ENCODE data around the gene FBXL20. TPM values are rescaled to one million over a fixed set of nuclear protein-coding genes. Genes with fewer than 3 reads are reported as not detected.

FBXL20 gene
- total RNA-seq, 1 donor from 2014 or later: 28.0 TPM

DNA sequence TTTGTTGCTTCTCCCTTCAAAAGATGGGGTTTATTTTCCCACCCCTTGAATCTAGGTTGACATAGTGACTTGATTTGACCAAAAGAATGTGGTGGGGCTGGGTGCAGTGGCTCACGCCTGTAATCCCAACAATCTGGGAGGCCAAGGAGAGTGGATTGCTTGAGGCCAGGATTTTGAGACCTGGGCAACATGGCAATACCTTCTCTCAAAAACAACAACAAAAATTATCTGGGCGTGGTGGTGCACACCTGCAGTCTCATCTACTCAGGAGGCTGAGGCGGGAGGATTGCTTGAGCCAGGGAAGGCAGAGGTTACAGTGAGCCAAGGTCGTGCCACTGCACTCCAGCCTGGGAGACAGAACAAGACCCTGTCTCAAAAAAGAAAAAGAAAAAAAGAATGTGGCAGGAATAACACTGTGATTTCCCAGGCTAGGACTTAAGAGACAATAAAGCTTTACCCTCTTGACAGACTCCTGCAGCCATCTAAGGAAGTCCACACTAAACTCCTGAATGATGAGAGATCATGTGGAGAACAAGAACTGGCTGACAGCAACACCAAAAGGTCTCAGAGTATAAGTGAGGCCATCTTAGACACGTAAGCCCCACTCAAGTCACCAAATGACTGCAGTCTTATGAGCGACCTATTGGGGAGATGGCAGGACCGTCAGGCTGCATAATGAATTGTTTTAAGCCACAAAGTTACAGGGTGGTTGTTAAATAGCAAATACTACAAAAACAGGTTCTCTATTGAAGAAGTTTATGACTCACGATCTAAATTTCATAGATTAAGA is 37.0 kb downstream of the FBXL20 start:
- H3K36me3 Mint-ChIP-seq (ENCODE audit: unreplicated experiment): no peaks in the 10 kb centered on the region
- H3K4me3 Mint-ChIP-seq (ENCODE audit: unreplicated experiment): no peak overlapping the region
- no peaks in the 10 kb centered on the region for H3K27me3 Mint-ChIP-seq (ENCODE audit: unreplicated experiment)
- peaks cover 17% of the 10 kb centered on the region for H3K4me1 Mint-ChIP-seq (ENCODE audit: unreplicated experiment)
- no peaks in the 10 kb centered on the region for H3K9me3 Mint-ChIP-seq (ENCODE audit: unreplicated experiment)
- H3K27ac Mint-ChIP-seq (ENCODE audit: unreplicated experiment): no peak overlapping the region
- no peak for DNase-seq (ENCODE audit: extremely low spot score, unreplicated experiment)
- no peak for TF ChIP-seq CTCF (IDR thresholded peaks at IDR 0.05)

- DNase-seq (ENCODE audit: extremely low spot score, unreplicated experiment): no peak
- no peaks in the 10 kb centered on the region for H3K9me3 Mint-ChIP-seq (ENCODE audit: unreplicated experiment)
- no peak for TF ChIP-seq CTCF (IDR thresholded peaks at IDR 0.05)
- no peak overlapping the region for H3K4me3 Mint-ChIP-seq (ENCODE audit: unreplicated experiment)
- no peaks in the 10 kb centered on the region for H3K27me3 Mint-ChIP-seq (ENCODE audit: unreplicated experiment)
- H3K36me3 Mint-ChIP-seq (ENCODE audit: unreplicated experiment): no peaks in the 10 kb centered on the region
- H3K4me1 Mint-ChIP-seq (ENCODE audit: unreplicated experiment): peaks cover 12% of the 10 kb centered on the region
- H3K27ac Mint-ChIP-seq (ENCODE audit: unreplicated experiment): no peak overlapping the region
Observed at GRCh38 chr17:39361064-39361463, 40.4 kb downstream of the FBXL20 start.

- DNase-seq (ENCODE audit: extremely low spot score, unreplicated experiment): no peak
- Mint-ChIP-seq H3K36me3 (ENCODE audit: unreplicated experiment) (no peaks in the 10 kb centered on the region), H3K9me3 (ENCODE audit: unreplicated experiment) (no peaks in the 10 kb centered on the region), H3K27me3 (ENCODE audit: unreplicated experiment) (no peaks in the 10 kb centered on the region), H3K4me3 (ENCODE audit: unreplicated experiment) (no peak overlapping the region), H3K27ac (ENCODE audit: unreplicated experiment) (no peak overlapping the region), H3K4me1 (ENCODE audit: unreplicated experiment) (peaks cover 8% of the 10 kb centered on the region)
- no peak for TF ChIP-seq CTCF (IDR thresholded peaks at IDR 0.05)
Observed at GRCh38 chr17:39360537-39360936, 40.9 kb downstream of the FBXL20 start.

- no peak for DNase-seq (ENCODE audit: extremely low spot score, unreplicated experiment)
- peaks cover 3% of the 10 kb centered on the region for H3K4me1 Mint-ChIP-seq (ENCODE audit: unreplicated experiment)
- H3K27ac Mint-ChIP-seq (ENCODE audit: unreplicated experiment): no peak overlapping the region
- no peaks in the 10 kb centered on the region for H3K9me3 Mint-ChIP-seq (ENCODE audit: unreplicated experiment)
- TF ChIP-seq CTCF (IDR thresholded peaks at IDR 0.05): no peak
- no peak overlapping the region for H3K4me3 Mint-ChIP-seq (ENCODE audit: unreplicated experiment)
- no peaks in the 10 kb centered on the region for H3K36me3 Mint-ChIP-seq (ENCODE audit: unreplicated experiment)
- H3K27me3 Mint-ChIP-seq (ENCODE audit: unreplicated experiment): no peaks in the 10 kb centered on the region
Observed at GRCh38 chr17:39359994-39360393, 41.4 kb downstream of the FBXL20 start.

DNA sequence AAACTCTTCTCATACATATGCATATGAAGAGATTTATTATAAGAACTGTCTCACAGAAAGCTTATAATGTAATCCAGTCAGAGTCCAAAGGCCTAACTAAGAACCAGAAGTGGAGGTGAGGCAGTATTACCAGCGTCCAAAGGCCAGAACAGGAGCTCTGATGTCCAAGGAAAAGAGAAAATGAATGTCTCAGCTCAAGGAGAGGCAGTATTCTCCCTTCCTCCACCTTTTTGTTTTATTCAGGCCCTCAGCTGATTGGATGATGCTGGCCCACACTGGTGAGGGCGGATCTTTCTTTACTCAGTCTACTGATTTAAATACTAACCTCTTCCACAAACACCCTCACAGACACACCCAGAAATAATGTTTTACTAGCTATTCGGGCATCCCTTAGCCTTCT is 43.4 kb downstream of the FBXL20 start:
- H3K4me3 Mint-ChIP-seq (ENCODE audit: unreplicated experiment): no peak overlapping the region
- no peak overlapping the region for H3K27ac Mint-ChIP-seq (ENCODE audit: unreplicated experiment)
- DNase-seq (ENCODE audit: extremely low spot score, unreplicated experiment): no peak

More for the DNA sequence above, 43.4 kb downstream of the FBXL20 start:
- no peaks in the 10 kb centered on the region for H3K27me3 Mint-ChIP-seq (ENCODE audit: unreplicated experiment)
- no peaks in the 10 kb centered on the region for H3K4me1 Mint-ChIP-seq (ENCODE audit: unreplicated experiment)
- no peaks in the 10 kb centered on the region for H3K9me3 Mint-ChIP-seq (ENCODE audit: unreplicated experiment)
- no peaks in the 10 kb centered on the region for H3K36me3 Mint-ChIP-seq (ENCODE audit: unreplicated experiment)
- TF ChIP-seq CTCF (IDR thresholded peaks at IDR 0.05): no peak

All from osteocyte (in vitro differentiated cells).